ENCODE data around the gene CNTFR.

- TF ChIP-seq, protein P1, sequence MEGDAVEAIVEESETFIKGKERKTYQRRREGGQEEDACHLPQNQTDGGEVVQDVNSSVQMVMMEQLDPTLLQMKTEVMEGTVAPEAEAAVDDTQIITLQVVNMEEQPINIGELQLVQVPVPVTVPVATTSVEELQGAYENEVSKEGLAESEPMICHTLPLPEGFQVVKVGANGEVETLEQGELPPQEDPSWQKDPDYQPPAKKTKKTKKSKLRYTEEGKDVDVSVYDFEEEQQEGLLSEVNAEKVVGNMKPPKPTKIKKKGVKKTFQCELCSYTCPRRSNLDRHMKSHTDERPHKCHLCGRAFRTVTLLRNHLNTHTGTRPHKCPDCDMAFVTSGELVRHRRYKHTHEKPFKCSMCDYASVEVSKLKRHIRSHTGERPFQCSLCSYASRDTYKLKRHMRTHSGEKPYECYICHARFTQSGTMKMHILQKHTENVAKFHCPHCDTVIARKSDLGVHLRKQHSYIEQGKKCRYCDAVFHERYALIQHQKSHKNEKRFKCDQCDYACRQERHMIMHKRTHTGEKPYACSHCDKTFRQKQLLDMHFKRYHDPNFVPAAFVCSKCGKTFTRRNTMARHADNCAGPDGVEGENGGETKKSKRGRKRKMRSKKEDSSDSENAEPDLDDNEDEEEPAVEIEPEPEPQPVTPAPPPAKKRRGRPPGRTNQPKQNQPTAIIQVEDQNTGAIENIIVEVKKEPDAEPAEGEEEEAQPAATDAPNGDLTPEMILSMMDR (IDR thresholded peaks at IDR 0.05): no peak
- TF ChIP-seq POLR2A (IDR thresholded peaks at IDR 0.05): no peak
These were observed 34.1 kb upstream of the CNTFR start for GRCh38 chr9:34623374-34624235.

Data from Peyer's patch (tissue), 4 donors.